ENCODE results near the gene TRMT112. TPM values are rescaled to one million over a fixed set of nuclear protein-coding genes. Genes with fewer than 3 reads are reported as not detected.
A peak's percentile ranks its signal among the peaks of the same experiment; 100 is the strongest.

Gene TRMT112
- total and polyA plus RNA-seq, 7 donors, result 78.1 to 311 (median 125) TPM

DNA sequence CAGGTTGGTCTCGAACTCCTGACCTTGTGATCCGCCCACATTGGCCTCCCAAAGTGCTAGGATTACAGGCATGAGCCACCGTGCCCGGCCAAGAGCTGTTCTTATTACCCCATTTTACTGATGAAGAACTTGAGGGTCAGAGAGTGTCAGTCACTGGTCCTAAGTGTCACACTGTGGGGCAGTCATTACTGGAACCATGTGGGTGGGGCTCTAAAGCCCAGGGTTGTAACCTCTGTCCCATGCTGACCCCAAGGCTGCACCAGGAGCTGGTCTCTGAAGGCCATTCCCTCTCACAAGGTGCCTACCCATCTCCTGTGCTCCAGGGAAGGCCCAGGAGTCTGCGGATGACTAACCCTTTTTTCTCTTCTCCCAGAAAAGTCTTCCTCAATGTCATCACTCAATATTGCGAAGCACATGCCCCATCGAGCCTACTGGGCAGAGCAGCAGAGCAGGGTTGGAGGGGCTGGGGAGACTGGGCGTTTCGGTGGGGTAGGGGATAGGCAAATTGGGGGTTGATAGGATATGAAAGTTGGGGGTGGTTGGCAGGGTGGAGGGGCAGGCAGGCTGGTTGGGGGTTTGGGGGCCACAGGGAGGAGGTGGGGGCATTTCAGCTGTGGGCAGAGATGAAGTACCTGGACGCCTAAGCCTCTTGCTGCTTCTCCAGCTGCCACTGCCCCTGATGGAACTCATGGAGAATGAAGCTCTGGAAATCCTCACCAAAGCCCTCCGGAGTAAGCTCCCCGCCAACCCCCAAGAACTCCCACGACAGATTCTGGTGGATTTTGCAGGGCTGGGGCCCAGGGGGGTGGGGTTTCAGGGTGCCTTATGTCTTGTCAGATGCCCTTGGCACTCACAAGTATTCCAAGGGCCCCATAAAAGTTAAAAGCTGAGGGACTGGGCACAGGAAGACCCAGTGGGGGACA lies 14.0 kb downstream of the TRMT112 start:
- intact Hi-C loops (cut with DNase I), result loop anchor here (5.0 kb wide), 2 partner anchors 51 to 96 kb away; partner anchors contain the start of genes FERMT3 (in 1 of the 2) and PLCB3 (in 1 of the 2)
- TF ChIP-seq, protein P1, sequence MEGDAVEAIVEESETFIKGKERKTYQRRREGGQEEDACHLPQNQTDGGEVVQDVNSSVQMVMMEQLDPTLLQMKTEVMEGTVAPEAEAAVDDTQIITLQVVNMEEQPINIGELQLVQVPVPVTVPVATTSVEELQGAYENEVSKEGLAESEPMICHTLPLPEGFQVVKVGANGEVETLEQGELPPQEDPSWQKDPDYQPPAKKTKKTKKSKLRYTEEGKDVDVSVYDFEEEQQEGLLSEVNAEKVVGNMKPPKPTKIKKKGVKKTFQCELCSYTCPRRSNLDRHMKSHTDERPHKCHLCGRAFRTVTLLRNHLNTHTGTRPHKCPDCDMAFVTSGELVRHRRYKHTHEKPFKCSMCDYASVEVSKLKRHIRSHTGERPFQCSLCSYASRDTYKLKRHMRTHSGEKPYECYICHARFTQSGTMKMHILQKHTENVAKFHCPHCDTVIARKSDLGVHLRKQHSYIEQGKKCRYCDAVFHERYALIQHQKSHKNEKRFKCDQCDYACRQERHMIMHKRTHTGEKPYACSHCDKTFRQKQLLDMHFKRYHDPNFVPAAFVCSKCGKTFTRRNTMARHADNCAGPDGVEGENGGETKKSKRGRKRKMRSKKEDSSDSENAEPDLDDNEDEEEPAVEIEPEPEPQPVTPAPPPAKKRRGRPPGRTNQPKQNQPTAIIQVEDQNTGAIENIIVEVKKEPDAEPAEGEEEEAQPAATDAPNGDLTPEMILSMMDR (IDR thresholded peaks at IDR 0.05), result no peak
- H3K9me3 ChIP-seq, result no peaks in the 10 kb centered on the region

DNA sequence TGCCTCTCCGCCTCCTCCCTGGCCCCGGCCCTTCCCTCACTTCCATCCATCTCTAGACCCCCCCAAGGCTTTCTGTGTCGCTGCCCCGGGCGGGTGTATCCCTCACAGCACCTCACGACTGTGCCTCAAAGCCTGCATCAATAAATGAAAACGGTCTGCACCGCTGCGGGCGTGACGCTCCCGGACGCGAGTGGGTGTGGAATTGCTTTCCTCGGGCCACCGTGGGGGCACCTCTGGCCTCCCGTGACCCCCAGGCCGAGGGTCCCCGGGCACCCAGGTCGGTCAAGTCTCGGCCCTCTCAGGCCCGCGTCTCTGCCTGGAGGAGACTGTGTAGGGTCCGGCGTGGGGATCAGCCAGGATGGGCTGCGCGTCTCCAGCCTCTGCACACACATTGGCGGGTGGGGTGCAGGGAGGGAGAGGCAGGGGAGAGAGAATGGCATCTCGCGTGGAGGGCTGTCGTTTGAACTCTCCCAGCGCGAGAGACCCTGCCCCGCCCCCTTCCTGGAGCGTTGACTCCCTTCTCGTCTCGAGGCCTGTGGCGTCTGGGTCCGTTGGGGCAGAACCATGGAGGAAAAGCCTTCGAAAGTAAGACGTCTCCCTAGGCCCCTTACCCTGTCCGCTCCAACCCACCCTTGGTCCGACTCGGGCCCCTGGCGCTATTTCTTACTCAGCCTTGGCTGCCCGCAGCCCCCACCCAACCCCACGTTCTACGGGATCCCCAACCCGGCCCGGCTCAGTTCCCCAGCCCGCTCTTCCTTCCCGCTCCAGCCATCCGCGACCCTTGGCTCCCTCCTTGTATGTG lies 17.3 kb downstream of the TRMT112 start, which contains the start of gene CATSPERZ:
TSS of gene CATSPERZ (plus strand) at position 512 of the 802 bp plus-strand sequence. CDS start at position 565, 53 bp downstream.
- peak in 1 of 4 donors; percentile 1 for ATAC-seq

More for the DNA sequence above, 14.0 kb downstream of the TRMT112 start:
- H3K4me1 ChIP-seq, result peaks cover 35% of the 10 kb centered on the region
- peak overlapping the region; percentile 90 for H3K27ac ChIP-seq
- no peak for ATAC-seq
- H3K27me3 ChIP-seq (ENCODE audit: insufficient read depth in 3 of 3, low read length in 2 of 3), result peaks cover 0 to 34% (median 6%) of the 10 kb centered on the region in 3 donors
- WGBS, 3 donors, result 75 to 82% (median 78%) methylated on average over 13 of the region's 13 CpGs
- peaks cover 5 to 8% of the 10 kb centered on the region in 2 donors for H3K36me3 ChIP-seq (ENCODE audit: insufficient read depth in 1 of 2, low read depth in 1 of 2)
- peak overlapping the region; percentile 87 for H3K4me3 ChIP-seq
- no peak for DNase-seq

GRCh38 chr11:64298966-64299846 lies 18.2 kb downstream of the TRMT112 start:
- Histone ChIP-seq H3K9me3 (no peaks in the 10 kb centered on the region), H3K4me1 (peaks cover 29% of the 10 kb centered on the region), H3K27ac (no peak overlapping the region), H3K4me3 (peak overlapping the region; percentile 67), H3K36me3 (ENCODE audit: insufficient read depth in 1 of 2, low read depth in 1 of 2) (no peaks in the 10 kb centered on the region), H3K27me3 (ENCODE audit: insufficient read depth in 3 of 3, low read length in 2 of 3) (peaks cover 0 to 70% (median 25%) of the 10 kb centered on the region in 3 donors)
- WGBS, 3 donors, result 3 to 9% (median 5%) methylated on average over 32 to 60 of the region's 60 CpGs
- peak; percentile 38 to 78 (median 64) for ATAC-seq
- intact Hi-C loops (cut with DNase I), result loop anchor here in 1 of 2 donors (2.0 kb wide), 1 partner anchor 94 kb away; no protein-coding TSS in a partner anchor
- DNase-seq, result peak; percentile 73 to 86
- TF ChIP-seq, protein P1 (IDR thresholded peaks at IDR 0.05), result no peak

More for the DNA sequence above, 17.3 kb downstream of the TRMT112 start, which contains the start of gene CATSPERZ:
- H3K4me3 ChIP-seq, result peak within 1 kb of the TSS; percentile 67
- DNase-seq, result no peak
- H3K36me3 ChIP-seq (ENCODE audit: insufficient read depth in 1 of 2, low read depth in 1 of 2), result no peaks in the 10 kb centered on the region
- 11 to 17% (median 16%) methylated on average over 49 to 54 of the region's 54 CpGs for WGBS, 3 donors
- TF ChIP-seq, protein P1 (IDR thresholded peaks at IDR 0.05), result no peak
- H3K27ac ChIP-seq, result no peak within 1 kb of the TSS
- no peaks in the 10 kb centered on the region for H3K9me3 ChIP-seq
- peaks cover 29% of the 10 kb centered on the region for H3K4me1 ChIP-seq
- H3K27me3 ChIP-seq (ENCODE audit: insufficient read depth in 3 of 3, low read length in 2 of 3), result peaks cover 0 to 66% (median 25%) of the 10 kb centered on the region in 3 donors
- intact Hi-C loops (cut with DNase I), result loop anchor here (2.0 to 5.0 kb wide), 3 partner anchors 48 to 95 kb away; partner anchors contain the start of genes FERMT3 (in 1 of the 2) and PLCB3 (in 1 of the 2)
